ENCODE measurements around the gene ST6GALNAC6.
"Not testable (repeated sequence)": the region's sequence is repeated elsewhere in the genome, so short reads cannot be mapped to it uniquely, and the experiment has no call there.

ST6GALNAC6 gene

GRCh38 chr9:127870887-127871286 lies 28.5 kb downstream of the ST6GALNAC6 start:
- no peak for DNase-seq

DNA sequence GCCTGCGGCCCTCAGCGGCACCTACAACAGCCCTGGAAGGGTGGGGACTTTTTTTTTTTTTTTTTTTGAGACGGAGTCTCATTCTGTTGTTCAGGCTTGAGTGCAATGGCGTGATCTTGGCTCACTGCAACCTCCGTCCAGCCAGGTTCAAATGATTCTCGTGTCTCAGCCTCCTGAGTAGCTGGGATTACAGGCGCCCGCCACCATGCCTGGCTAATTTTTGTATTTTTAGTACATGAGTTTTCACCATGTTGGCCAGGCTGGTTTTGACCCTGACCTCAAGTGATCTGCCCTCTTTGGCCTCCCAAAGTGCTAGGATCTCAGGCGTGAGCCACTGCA lies 29.3 kb downstream of the ST6GALNAC6 start:
- DNase-seq = not testable (repeated sequence)

GRCh38 chr9:127869310-127870152 lies 29.9 kb downstream of the ST6GALNAC6 start:
- no peak for DNase-seq

- DNase-seq = no peak
Observed at GRCh38 chr9:127868278-127868902, 31.0 kb downstream of the ST6GALNAC6 start.

- no peak for DNase-seq
Observed at GRCh38 chr9:127867356-127868277, 31.8 kb downstream of the ST6GALNAC6 start.

DNA sequence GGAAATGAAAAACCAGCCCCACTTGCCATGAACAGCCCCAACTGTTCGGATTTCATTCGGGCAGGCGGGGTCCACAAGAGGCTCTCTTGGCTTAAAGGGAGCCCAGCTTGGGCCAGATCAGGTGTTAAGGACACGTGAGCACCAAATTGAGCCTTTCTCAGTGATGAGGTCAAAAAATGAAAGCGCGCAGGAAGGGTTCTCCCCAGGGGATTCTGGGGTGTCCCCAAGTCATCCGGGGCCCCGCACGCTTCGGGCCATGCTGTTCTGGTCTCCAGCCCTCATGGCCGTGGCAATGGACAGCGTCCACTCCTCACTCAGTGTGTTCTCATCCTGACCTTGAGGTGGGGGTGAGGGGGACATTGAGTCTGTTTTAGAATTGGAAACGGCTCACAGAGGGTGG lies 32.9 kb downstream of the ST6GALNAC6 start:
- no peak for DNase-seq

DNA sequence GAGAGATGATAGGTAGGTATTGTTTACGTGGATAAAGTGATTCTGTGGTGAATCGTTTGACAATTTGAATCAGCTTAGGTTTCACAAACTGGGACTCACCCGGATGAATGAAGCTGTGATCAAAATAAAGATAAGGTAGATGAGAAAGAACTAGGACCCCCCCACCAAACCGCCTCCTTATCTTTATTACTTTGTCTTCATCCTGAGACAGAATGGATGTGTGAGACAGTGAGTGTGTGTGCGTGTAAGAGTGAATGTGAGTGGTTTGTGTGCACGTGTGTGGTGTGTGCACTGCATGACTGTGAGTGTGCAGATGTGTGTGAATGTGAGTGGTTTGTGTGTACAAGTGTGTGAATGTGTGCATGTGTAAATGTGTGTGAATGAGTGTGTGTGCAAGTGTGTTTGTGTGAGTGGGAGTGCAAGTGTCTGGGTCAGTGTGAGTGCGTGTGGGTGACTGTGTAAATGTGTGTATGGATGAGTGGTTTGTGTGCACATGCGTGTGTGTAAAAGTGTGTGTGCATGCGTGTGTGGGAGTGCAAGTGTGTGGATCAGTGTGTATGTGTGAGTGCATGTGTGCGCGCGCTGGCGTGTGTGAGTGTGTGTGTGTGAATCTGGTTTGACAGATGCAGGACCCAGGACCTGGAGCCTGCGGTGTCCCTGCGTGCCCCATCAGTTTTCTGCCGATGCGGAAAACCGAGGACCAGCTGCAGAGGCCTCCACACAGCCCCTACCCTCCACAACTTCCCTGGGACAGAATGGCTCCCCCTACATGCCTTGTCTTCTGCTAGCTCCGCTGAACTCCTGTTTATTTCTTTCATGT lies 33.5 kb downstream of the ST6GALNAC6 start:
- DNase-seq = no peak

- DNase-seq = no peak
Observed at GRCh38 chr9:127863191-127863621, 36.2 kb downstream of the ST6GALNAC6 start.

GRCh38 chr9:127862075-127863011 lies 37.1 kb downstream of the ST6GALNAC6 start:
- no peak for DNase-seq

DNA sequence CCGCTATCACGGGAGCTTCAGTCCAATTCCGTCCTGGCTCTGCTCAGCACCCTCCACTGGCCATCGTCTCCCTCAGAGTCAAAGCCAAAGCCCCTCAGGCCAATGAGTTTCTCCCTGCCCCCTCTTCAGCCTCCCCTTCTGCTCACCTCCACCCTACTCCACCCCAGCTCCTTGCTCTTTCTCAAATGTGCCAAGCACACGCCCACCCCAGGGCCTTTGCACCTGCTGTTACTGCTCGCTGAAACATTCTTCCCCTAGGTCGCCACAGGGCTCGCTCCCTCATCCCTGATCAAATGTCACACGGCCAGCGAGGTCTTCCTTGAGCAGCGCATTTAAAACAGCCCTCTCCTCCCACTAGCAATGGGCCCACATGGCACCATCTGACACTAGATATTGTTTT lies 38.6 kb downstream of the ST6GALNAC6 start:
- DNase-seq = no peak

GRCh38 chr9:127860260-127860659 lies 39.1 kb downstream of the ST6GALNAC6 start:
- no peak for DNase-seq

- DNase-seq = no peak
Observed at GRCh38 chr9:127858041-127858512, 41.3 kb downstream of the ST6GALNAC6 start.

DNA sequence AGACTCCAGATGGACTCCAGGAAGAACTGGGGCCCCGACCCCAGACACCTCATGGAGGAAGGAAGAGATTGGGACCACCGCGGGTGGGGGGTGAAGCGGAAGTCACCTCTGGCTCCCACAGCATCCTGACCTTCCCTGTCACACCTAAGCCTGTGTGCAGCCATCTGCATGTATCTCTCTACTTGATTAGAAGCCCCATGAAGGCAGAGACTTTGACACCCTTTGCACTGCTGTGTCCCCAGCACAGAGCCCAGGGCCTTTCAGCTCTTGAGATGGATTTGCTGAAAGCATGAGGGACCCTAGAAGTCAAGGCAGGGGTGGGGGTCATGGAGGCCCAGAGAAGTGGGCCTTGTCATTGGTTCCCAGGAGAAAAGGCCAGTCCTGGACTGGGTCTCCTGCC lies 42.1 kb downstream of the ST6GALNAC6 start:
- DNase-seq = no peak

DNA sequence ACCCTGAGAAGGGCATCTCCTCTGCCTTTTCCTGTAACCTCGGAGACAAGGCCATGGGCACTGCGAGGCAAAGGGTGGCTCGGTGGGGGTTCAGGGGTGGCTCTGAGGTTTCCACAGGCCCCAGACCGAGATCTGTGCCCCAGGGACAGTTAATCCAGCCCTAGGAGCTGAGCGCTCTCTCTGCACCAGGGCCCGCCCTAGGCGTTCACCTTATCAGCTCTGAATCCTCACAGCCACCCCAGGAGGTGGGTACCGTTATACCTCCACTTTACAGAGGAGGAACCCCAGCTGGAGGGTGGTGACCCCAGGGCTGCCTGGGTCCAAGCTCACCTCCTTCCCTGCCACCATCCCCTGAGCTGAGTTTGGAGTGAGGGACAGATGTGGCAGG lies 42.7 kb downstream of the ST6GALNAC6 start:
- DNase-seq = no peak

DNA sequence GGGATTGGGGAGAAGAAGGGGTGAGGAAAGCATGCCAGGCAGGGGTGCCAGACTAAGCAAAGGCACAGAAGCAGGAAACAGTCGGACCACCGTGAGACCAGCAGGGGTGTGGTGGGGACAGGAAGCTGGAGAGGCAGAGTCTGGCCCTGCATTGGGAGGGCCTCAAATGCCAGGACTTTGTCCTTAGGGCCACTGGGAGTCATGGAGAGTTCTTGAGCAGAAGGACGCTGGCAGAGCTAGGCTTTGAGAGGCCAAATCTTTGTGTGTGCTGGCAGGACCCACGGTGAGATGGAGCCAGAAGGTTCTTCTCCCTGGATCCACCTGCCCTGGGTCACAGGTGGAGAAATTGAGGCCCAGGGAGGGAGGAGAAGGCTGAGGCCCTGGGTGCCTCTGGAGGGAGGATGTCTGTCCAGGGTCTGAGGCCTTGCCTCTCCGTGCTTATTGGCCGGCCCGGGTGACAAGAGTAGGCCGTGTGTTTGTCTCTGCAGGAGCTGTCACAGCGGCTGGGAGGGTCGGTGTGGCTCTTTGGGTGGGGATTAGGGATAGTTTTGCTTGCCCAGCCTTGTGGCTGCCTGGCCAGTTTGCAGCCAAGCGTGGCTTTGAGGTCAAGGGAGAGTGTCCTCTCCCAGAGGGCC lies 43.2 kb downstream of the ST6GALNAC6 start:
- DNase-seq = no peak

DNA sequence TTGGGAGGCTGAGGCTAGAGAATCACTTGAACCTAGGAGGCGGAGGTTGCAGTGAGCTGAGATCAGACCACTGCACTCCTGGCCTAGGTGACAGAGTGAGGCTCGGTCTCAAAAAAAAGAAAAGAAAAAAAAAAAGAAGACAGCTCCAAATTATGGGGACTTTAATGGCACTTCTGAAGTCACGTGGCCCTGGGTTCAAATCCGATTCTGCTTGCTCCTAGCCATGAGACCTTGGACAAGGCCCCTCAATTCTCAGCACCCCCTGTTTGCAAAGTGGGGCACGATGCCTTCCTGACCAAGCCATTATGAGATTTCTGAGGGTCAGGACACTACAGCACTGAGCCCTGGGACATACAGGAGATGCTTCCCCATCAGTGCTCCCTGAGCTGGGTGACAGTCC lies 43.9 kb downstream of the ST6GALNAC6 start:
- no peak for DNase-seq

DNA sequence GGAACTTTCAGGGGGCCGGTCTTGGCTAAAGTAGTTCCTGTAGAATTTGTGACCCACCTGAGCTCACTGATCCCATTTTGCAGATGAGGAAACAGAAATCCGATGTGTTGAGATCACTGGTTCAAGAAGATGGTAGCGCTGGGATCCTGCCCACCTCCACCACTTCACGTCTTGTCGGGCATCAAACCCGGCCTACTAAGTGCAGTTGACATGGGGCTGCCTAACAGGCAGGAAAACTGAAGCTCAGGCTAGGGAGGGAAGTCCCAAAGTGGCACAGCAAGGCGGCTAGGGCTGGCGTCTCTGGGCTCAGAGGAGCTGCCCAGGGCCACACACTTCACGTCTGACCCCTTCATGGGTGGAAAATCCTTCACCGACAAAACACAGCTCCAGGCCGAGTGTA lies 44.4 kb downstream of the ST6GALNAC6 start:
- DNase-seq = no peak

GRCh38 chr9:127854184-127854806 lies 45.1 kb downstream of the ST6GALNAC6 start, which contains the start of gene ENG:
TSS of gene ENG (minus strand) at chr9:127854658. CDS start at chr9:127854355, 303 bp downstream.
- no peak for DNase-seq

GRCh38 chr9:127853312-127854183 lies 45.9 kb downstream of the ST6GALNAC6 start:
- DNase-seq = no peak
